AG04450 (cell line): ENCODE data around the gene MGRN1. TPM values are rescaled to one million over a fixed set of nuclear protein-coding genes. Genes with fewer than 3 reads are reported as not detected.

ENCODE experiments used
- CTCF ChIA-PET: fragments of 300-600, 350-600 bp; formaldehyde crosslinking; extraction: SDS; loops from one replicate; lab custom pipeline; 2022; ENCODE audit warnings: antibody characterized with exemption, inconsistent platforms; lab: Charles Lee
- POLR2A ChIA-PET: fragments of 350-600 bp; formaldehyde crosslinking; extraction: SDS; loops from one replicate; lab custom pipeline; 2021; ENCODE audit warnings: antibody characterized with exemption, inconsistent platforms; lab: Yijun Ruan, JAX
- DNase-seq: peaks from one replicate; pipeline ENCODE4 v3.0.0-alpha.2; 2011; ENCODE audit warnings: low read depth, low spot score
- H3K27ac ChIP-seq: one replicate; pipeline ENCODE4 v1.5.1; 2012; ENCODE audit warnings: low read depth, low read length, control low read depth
- H3K27me3 ChIP-seq: one replicate; pipeline ENCODE4 v1.6.0; 2012; ENCODE audit warnings: low read length; ENCODE audit not compliant: control insufficient read depth, insufficient read depth
- H3K4me3 ChIP-seq: 2 replicates; pipeline ENCODE4 v1.5.1; 2011; ENCODE audit warnings: mild to moderate bottlenecking, low read depth, low read length, control low read depth
- H3K9me3 ChIP-seq: 2 replicates; pipeline ENCODE4 v1.5.1; 2012; ENCODE audit warnings: low read length; ENCODE audit not compliant: control insufficient read depth, insufficient read depth
- CTCF ChIP-seq: IDR thresholded peaks from 2 replicates; pipeline ENCODE4 v1.5.1; 2011; ENCODE audit warnings: low read depth, low read length, control low read depth, inconsistent platforms
- polyA plus RNA-seq: library from polyadenylated mRNA; depleted of rRNA; stranded (reverse); fragments of >200 nt; gene quantifications from 2 replicates; pipeline ENCODE4 v1.2.3, GENCODE V29; 2011

The MGRN1 gene
- polyA plus RNA-seq, 1 experiment = 3.4 TPM

- no peak for DNase-seq
- ChIA-PET CTCF (interaction anchor here (4.5 kb wide), 1 partner anchor 12 kb away, joined by 26 read pairs; the partner anchor contains the start of gene MGRN1), POLR2A (interaction anchor here (0.9 kb wide), 1 partner anchor 11 kb away, joined by 4 read pairs; no protein-coding TSS in a partner anchor)
- TF ChIP-seq CTCF = no peak
- Histone ChIP-seq H3K9me3 (peaks cover 2% of the 10 kb centered on the region; the same call in 1 of the 2 replicates), H3K4me3 (no peak overlapping the region), H3K27ac (no peak overlapping the region), H3K27me3 (no peaks in the 10 kb centered on the region)
Observed at GRCh38 chr16:4636196-4636595, 11.6 kb downstream of the MGRN1 start.

- no peak for TF ChIP-seq CTCF
- Histone ChIP-seq H3K4me3 (no peak overlapping the region), H3K27ac (no peak overlapping the region), H3K27me3 (no peaks in the 10 kb centered on the region), H3K9me3 (no peaks in the 10 kb centered on the region)
- no peak for DNase-seq
- ChIA-PET CTCF (interaction anchor here (4.5 kb wide), 1 partner anchor 14 kb away, joined by 26 read pairs; the partner anchor contains the start of gene MGRN1), POLR2A (no interaction called here)
Observed at GRCh38 chr16:4637501-4638166, 13.0 kb downstream of the MGRN1 start.

- CTCF ChIA-PET = no interaction called here
- no peak for DNase-seq
- POLR2A ChIA-PET = no interaction called here
- TF ChIP-seq CTCF = no peak
- Histone ChIP-seq H3K9me3 (no peaks in the 10 kb centered on the region), H3K4me3 (no peak overlapping the region), H3K27me3 (no peaks in the 10 kb centered on the region), H3K27ac (no peak overlapping the region)
Observed at GRCh38 chr16:4639899-4640509, 15.4 kb downstream of the MGRN1 start.

- Histone ChIP-seq H3K4me3 (no peak overlapping the region), H3K9me3 (no peaks in the 10 kb centered on the region), H3K27ac (no peak overlapping the region), H3K27me3 (no peaks in the 10 kb centered on the region)
- TF ChIP-seq CTCF = no peak
- POLR2A ChIA-PET = no interaction called here
- CTCF ChIA-PET = interaction anchor here (0.6 kb wide), 1 partner anchor 215 kb away, joined by 8 read pairs; no protein-coding TSS in a partner anchor
- DNase-seq = no peak
Observed at GRCh38 chr16:4640572-4641305, 16.1 kb downstream of the MGRN1 start.
